MCF 10A (cell line): ENCODE data around the gene INA. TPM values are rescaled to one million over a fixed set of nuclear protein-coding genes. Genes with fewer than 3 reads are reported as not detected.
A peak's percentile ranks its signal among the peaks of the same experiment; 100 is the strongest.

Experiments
- BruUV-seq: library from RNA; stranded (reverse); fragments of 400-500 nt; replicated peaks from 2 replicates; lab custom pipeline; 2021; lab: Mats Ljungman, UMichigan
- CTCF ChIA-PET: fragments of 300-600 bp; sonication (Branson Sonifier 250); formaldehyde crosslinking; extraction: SDS; loops from one replicate; lab custom pipeline; 2021; ENCODE audit warnings: antibody characterized with exemption, inconsistent platforms; lab: Yijun Ruan, JAX
- POLR2A ChIA-PET: fragments of 300-600, 350-650 bp; sonication (Branson Sonifier 250); formaldehyde crosslinking; extraction: SDS; loops from one replicate; lab custom pipeline; 2020; ENCODE audit warnings: antibody characterized with exemption, inconsistent platforms; lab: Yijun Ruan, JAX
- DNase-seq: peaks from one replicate; pipeline ENCODE4 v3.0.0-alpha.2; 2018; ENCODE audit not compliant: unreplicated experiment
- H3K27ac Mint-ChIP-seq: one replicate; pipeline ENCODE4 v1.8.0; 2022; ENCODE audit warnings: mild to moderate bottlenecking, low read depth, mixed read lengths; ENCODE audit not compliant: unreplicated experiment
- H3K27me3 Mint-ChIP-seq: one replicate; pipeline ENCODE4 v1.8.0; 2022; ENCODE audit warnings: mixed read lengths; ENCODE audit not compliant: insufficient read depth, unreplicated experiment
- H3K36me3 Mint-ChIP-seq: one replicate; pipeline ENCODE4 v1.8.0; 2022; ENCODE audit warnings: mild to moderate bottlenecking, moderate library complexity, mixed read lengths; ENCODE audit not compliant: insufficient read depth, unreplicated experiment
- H3K4me1 Mint-ChIP-seq: one replicate; pipeline ENCODE4 v1.8.0; 2022; ENCODE audit warnings: mixed read lengths; ENCODE audit not compliant: insufficient read depth, unreplicated experiment
- H3K4me3 Mint-ChIP-seq: one replicate; pipeline ENCODE4 v1.8.0; 2022; ENCODE audit warnings: mild to moderate bottlenecking, moderate library complexity, mixed read lengths; ENCODE audit not compliant: unreplicated experiment
- H3K9me3 Mint-ChIP-seq: one replicate; pipeline ENCODE4 v1.8.0; 2022; ENCODE audit warnings: mixed read lengths; ENCODE audit not compliant: unreplicated experiment
- CTCF ChIP-seq: fragments of 200-600 bp; IDR thresholded peaks from one replicate; pipeline ENCODE4 v1.8.0; 2022; ENCODE audit warnings: antibody characterized with exemption, mild to moderate bottlenecking; ENCODE audit not compliant: unreplicated experiment
- intact Hi-C: fragments of 100-400 bp; cut with micrococcal nuclease; formaldehyde crosslinking; loops from 2 replicates; pipeline ENCODE4 v1.14.1; 2022
- total RNA-seq: library from RNA; stranded (reverse); gene quantifications from 2 replicates; pipeline ENCODE4 v1.2.3, GENCODE V29; 2022

The INA gene
- total RNA-seq, 1 experiment from 2014 or later, result not detected

GRCh38 chr10:103246324-103246723 lies 30.6 kb upstream of the INA start:
- Mint-ChIP-seq H3K4me3 (no peak overlapping the region), H3K36me3 (peaks cover 7% of the 10 kb centered on the region), H3K9me3 (no peaks in the 10 kb centered on the region), H3K27ac (no peak overlapping the region), H3K27me3 (no peaks in the 10 kb centered on the region), H3K4me1 (peaks cover 12% of the 10 kb centered on the region)
- POLR2A ChIA-PET, result interaction anchor here (0.7 to 1.3 kb wide), 2 partner anchors 26 to 87 kb away, joined by 3 read pairs; no protein-coding TSS in a partner anchor
- BruUV-seq, result no TSS peak
- DNase-seq, result peak; percentile 24
- CTCF ChIA-PET, result interaction anchor here (0.6 to 1.1 kb wide), 4 partner anchors 128 to 328 kb away, joined by 3 to 4 read pairs (median 3); partner anchors contain the start of gene CNNM2
- intact Hi-C loops, result no loop called here
- no peak for TF ChIP-seq CTCF

GRCh38 chr10:103254113-103254512 lies 22.8 kb upstream of the INA start:
- ChIA-PET CTCF (interaction anchor here (3.2 kb wide), 1 partner anchor 9 kb away, joined by 15 read pairs; no protein-coding TSS in a partner anchor), POLR2A (interaction anchor here (1.7 kb wide), 1 partner anchor 12 kb away, joined by 4 read pairs; no protein-coding TSS in a partner anchor)
- no TSS peak for BruUV-seq
- no peak for DNase-seq
- intact Hi-C loops, result no loop called here
- Mint-ChIP-seq H3K27ac (no peak overlapping the region), H3K9me3 (no peaks in the 10 kb centered on the region), H3K36me3 (peaks cover 7% of the 10 kb centered on the region), H3K4me1 (peaks cover 18% of the 10 kb centered on the region), H3K4me3 (no peak overlapping the region), H3K27me3 (no peaks in the 10 kb centered on the region)
- TF ChIP-seq CTCF, result no peak

- no peaks in the 10 kb centered on the region for H3K9me3 Mint-ChIP-seq
- ChIA-PET CTCF (interaction anchor here (3.2 kb wide), 1 partner anchor 10 kb away, joined by 15 read pairs; no protein-coding TSS in a partner anchor), POLR2A (interaction anchor here (0.6 to 1.7 kb wide), 3 partner anchors 11 to 608 kb away, joined by 3 to 4 read pairs (median 4); no protein-coding TSS in a partner anchor)
- intact Hi-C loops, result loop anchor here (1.0 kb wide), 1 partner anchor 19 kb away; no protein-coding TSS in a partner anchor
- H3K27ac Mint-ChIP-seq, result peak overlapping the region; percentile 61
- TF ChIP-seq CTCF, result no peak
- peak; percentile 79 for DNase-seq
- peaks cover 18% of the 10 kb centered on the region for H3K4me1 Mint-ChIP-seq
- H3K4me3 Mint-ChIP-seq, result peak overlapping the region; percentile 49
- H3K36me3 Mint-ChIP-seq, result peaks cover 3% of the 10 kb centered on the region
- H3K27me3 Mint-ChIP-seq, result no peaks in the 10 kb centered on the region
- BruUV-seq, result no TSS peak
Observed at GRCh38 chr10:103254538-103255325, 22.2 kb upstream of the INA start.

- POLR2A ChIA-PET, result interaction anchor here (0.7 kb wide), 1 partner anchor 362 kb away, joined by 3 read pairs; no protein-coding TSS in a partner anchor
- H3K36me3 Mint-ChIP-seq, result no peaks in the 10 kb centered on the region
- peaks cover 18% of the 10 kb centered on the region for H3K4me1 Mint-ChIP-seq
- no TSS peak for BruUV-seq
- no peak overlapping the region for H3K4me3 Mint-ChIP-seq
- CTCF ChIA-PET, result interaction anchor here (0.6 to 1.0 kb wide), 2 partner anchors 12 to 76 kb away, joined by 3 to 4 read pairs; no protein-coding TSS in a partner anchor
- H3K27me3 Mint-ChIP-seq, result no peaks in the 10 kb centered on the region
- no peak for DNase-seq
- TF ChIP-seq CTCF, result no peak
- no peak overlapping the region for H3K27ac Mint-ChIP-seq
- intact Hi-C loops, result no loop called here
- no peaks in the 10 kb centered on the region for H3K9me3 Mint-ChIP-seq
Observed at GRCh38 chr10:103256613-103257012, 20.3 kb upstream of the INA start.
